WERI-Rb-1 (cell line): ENCODE data around the gene SBNO2.

Experiments used
- DNase-seq: peaks from one replicate; pipeline ENCODE4 v3.0.0-alpha.2; 2020
- H3K27ac ChIP-seq: fragments of 250-450 bp; sonication (Bioruptor Pico); 2 replicates; pipeline ENCODE4 v1.5.1; 2020; ENCODE audit warnings: mild to moderate bottlenecking, moderate library complexity
- H3K27me3 ChIP-seq: fragments of 250-450 bp; sonication (Bioruptor Pico); 2 replicates; pipeline ENCODE4 v1.5.1; 2021; ENCODE audit warnings: mild to moderate bottlenecking, low read depth, moderate library complexity; ENCODE audit not compliant: insufficient read depth, severe bottlenecking
- H3K36me3 ChIP-seq: fragments of 250-450 bp; sonication (Bioruptor Pico); 2 replicates; pipeline ENCODE4 v1.5.1; 2020; ENCODE audit warnings: mild to moderate bottlenecking, moderate library complexity
- H3K4me3 ChIP-seq: 2 replicates; pipeline ENCODE4 v1.5.1; 2011; ENCODE audit warnings: low read depth, mild to moderate bottlenecking, control low read depth, low read length
- H3K9me3 ChIP-seq: fragments of 250-450 bp; sonication (Bioruptor Pico); 2 replicates; pipeline ENCODE4 v1.5.1; 2021; ENCODE audit warnings: mild to moderate bottlenecking, moderate library complexity; ENCODE audit not compliant: severe bottlenecking
- TF ChIP-seq, protein P1 (sequence below): IDR thresholded peaks from 2 replicates; pipeline ENCODE4 v1.5.1; 2011; ENCODE audit warnings: low read depth, mild to moderate bottlenecking, control low read depth, inconsistent platforms, low read length

SBNO2 gene

DNA sequence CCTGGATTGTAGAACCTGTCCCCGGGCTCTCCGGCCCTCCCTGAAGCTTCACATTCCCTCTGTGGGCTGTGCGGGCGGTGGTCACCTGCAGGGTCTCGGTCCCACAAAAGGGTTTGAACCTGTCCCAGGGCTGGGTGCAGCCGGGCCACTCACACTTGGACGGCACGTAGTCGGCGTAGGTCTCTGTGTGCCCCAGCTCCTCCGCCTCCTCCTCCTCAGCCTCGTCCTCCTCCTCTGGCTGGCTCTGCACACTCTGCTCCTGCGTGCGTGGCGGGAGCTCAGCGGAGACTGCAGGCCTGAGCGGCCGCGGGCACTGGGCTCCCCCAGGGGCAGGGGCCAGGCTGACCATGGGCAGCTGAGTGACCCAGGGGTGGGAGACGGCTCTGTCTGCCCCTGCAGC, 50.7 kb downstream of the SBNO2 start:
- Histone ChIP-seq H3K9me3 (no peaks in the 10 kb centered on the region), H3K36me3 (peaks cover 32% of the 10 kb centered on the region), H3K27me3 (no peaks in the 10 kb centered on the region), H3K27ac (no peak overlapping the region), H3K4me3 (no peak overlapping the region)
- TF ChIP-seq, protein P1, sequence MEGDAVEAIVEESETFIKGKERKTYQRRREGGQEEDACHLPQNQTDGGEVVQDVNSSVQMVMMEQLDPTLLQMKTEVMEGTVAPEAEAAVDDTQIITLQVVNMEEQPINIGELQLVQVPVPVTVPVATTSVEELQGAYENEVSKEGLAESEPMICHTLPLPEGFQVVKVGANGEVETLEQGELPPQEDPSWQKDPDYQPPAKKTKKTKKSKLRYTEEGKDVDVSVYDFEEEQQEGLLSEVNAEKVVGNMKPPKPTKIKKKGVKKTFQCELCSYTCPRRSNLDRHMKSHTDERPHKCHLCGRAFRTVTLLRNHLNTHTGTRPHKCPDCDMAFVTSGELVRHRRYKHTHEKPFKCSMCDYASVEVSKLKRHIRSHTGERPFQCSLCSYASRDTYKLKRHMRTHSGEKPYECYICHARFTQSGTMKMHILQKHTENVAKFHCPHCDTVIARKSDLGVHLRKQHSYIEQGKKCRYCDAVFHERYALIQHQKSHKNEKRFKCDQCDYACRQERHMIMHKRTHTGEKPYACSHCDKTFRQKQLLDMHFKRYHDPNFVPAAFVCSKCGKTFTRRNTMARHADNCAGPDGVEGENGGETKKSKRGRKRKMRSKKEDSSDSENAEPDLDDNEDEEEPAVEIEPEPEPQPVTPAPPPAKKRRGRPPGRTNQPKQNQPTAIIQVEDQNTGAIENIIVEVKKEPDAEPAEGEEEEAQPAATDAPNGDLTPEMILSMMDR = no peak
- DNase-seq = no peak

DNA sequence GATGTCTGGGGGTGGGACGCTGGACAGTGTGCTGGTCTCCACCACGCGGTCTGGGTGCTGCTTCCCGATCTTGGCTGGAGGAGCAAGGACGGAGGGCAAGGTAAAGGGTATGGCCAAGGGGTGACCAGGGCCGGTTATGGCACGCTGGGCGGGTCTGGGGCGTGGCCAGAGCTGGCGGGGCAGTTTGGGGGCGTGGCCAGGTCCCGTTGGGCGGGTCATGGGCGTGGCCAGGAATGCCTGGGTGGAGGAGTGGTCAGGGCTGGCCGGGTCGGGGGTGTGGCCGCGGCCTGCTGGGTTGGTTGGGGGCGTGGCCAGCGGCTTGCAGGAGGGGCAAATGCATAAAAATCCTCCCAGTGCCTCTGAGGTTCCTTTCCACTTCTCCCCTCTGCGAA, 51.1 kb downstream of the SBNO2 start:
- Histone ChIP-seq H3K27me3 (no peaks in the 10 kb centered on the region), H3K36me3 (peaks cover 33% of the 10 kb centered on the region), H3K27ac (no peak overlapping the region), H3K4me3 (no peak overlapping the region), H3K9me3 (no peaks in the 10 kb centered on the region)
- TF ChIP-seq, protein P1 = no peak
- peak; percentile 86 for DNase-seq

DNA sequence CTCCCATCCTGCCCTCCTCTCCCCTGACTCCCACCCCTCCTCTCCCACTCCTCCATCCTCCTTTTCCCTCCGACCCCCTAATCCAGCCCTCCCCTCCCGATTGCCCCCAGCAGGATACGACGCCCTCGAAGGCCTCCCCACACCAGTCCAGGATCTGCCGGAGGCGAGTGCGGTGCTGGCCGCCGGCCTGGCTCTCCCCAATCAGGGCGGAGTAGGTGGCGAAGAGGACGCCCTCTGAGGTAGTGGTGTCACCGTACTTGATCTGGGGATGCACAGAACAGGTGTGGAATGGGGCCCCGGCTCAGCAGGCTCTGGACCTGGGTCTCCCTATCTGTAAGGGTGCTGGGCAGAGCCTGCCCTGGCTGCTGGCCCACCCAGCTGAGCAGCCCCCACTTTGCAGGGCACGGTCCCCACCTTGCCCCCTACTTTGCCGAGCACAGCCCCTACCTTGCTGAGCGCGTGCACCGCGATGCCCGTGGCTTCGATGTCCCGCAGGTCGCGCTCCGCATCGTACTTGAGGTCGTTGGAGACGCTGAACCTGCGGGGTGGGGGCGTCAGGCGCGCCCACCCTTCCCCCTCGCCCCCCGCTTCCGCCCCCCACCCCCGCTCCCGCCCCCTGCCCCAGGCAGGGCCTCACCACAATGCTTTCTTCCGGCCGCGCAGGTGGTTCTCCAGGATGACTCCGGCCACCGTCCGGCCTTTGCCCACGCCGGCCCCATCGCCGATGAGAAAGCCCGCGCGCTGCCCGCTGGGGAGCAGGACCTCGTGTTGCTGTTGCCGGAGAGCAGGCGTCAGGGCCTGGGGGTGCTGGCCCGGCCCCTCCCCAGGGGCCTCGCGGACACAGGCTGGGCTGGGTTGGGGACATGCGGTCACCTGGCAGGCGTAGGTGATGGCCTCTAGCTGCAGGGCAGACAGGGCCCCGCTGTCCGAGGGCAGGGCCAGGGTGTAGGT, 51.8 kb downstream of the SBNO2 start:
- H3K36me3 ChIP-seq = peaks cover 31% of the 10 kb centered on the region
- H3K4me3 ChIP-seq = no peak overlapping the region
- no peaks in the 10 kb centered on the region for H3K27me3 ChIP-seq
- TF ChIP-seq, protein P1 = no peak
- H3K9me3 ChIP-seq = no peaks in the 10 kb centered on the region
- DNase-seq = no peak
- no peak overlapping the region for H3K27ac ChIP-seq

DNA sequence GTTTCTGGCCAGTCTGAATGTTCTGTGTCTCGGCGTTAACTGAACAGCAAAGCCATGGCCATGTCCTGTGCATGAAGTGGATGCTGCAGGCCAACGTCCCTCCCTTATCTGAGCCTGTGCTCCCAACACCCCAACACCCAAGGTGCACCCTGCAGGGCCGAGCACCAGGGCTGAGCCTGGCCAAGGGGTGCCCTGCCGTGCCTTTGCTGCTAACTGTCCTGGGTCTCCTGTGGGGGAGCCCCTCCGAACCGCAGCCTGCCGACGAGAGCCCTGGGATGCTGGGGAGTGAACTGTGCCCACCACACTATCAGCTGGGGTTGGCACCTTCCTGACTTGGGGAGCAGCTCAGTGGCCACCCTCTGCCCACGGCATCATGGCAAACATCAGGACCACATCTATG, 52.7 kb downstream of the SBNO2 start:
- H3K27ac ChIP-seq = no peak overlapping the region
- H3K4me3 ChIP-seq = no peak overlapping the region
- H3K9me3 ChIP-seq = no peaks in the 10 kb centered on the region
- H3K36me3 ChIP-seq = peaks cover 33% of the 10 kb centered on the region
- TF ChIP-seq, protein P1 = no peak
- no peak for DNase-seq
- no peaks in the 10 kb centered on the region for H3K27me3 ChIP-seq

DNA sequence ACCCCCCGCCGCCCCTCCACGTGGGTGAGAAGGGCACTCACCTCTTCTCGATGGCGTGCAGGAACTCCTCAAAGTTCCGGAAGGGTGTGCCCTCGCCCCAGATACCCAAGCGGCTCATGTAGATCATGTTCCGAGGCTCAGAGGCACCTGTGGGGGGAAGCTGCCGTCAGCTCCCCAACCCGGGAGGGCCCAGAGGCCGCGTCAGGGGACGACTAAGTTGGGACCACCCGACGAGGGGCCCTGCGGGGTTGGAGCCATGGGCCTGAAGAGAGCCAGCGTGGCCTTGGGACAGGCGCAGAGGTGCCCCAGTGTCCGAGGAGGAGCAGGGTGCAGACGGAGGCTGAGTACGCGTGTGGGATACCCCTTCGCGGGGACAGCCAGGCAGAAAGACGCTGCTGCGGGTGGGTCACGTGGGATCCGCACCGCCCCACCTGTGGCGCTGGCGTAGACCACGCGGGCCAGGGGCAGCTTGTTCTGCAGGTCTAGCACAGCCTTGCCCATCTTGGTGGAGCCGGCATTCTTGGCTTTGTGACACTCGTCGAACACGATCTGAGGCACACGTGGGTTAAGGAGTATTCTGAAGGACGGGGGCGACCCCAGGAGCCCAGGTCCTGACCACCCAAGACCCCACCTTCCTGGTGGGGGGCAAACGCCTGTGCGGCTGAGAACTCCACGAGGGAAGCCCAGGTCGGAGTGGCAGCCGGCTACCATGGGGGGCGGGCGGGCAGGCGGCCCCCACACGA, 54.4 kb downstream of the SBNO2 start:
- Histone ChIP-seq H3K4me3 (no peak overlapping the region), H3K27ac (no peak overlapping the region), H3K9me3 (no peaks in the 10 kb centered on the region), H3K27me3 (no peaks in the 10 kb centered on the region), H3K36me3 (peaks cover 38% of the 10 kb centered on the region)
- TF ChIP-seq, protein P1 = no peak
- DNase-seq = no peak
